GM12865 (cell line): Measurements from ENCODE around the gene DSCAM.

Experiments
- DNase-seq: peaks from one replicate; pipeline ENCODE4 v3.0.0; 2010; ENCODE audit warnings: low read depth
- H3K4me3 ChIP-seq: 2 replicates; pipeline ENCODE4 v1.5.1; 2011; ENCODE audit warnings: mild to moderate bottlenecking, low read depth, low read length, control low read depth
- CTCF ChIP-seq: IDR thresholded peaks from 2 replicates; pipeline ENCODE4 v1.5.1; 2011; ENCODE audit warnings: low read length, control low read depth, low read depth, inconsistent platforms; ENCODE audit not compliant: insufficient read depth; ENCODE audit errors: missing control alignments

Gene DSCAM

GRCh38 chr21:40839521-40839920 is 7.4 kb downstream of the DSCAM start:
- H3K4me3 ChIP-seq: no peak overlapping the region
- no peak for DNase-seq
- no peak for TF ChIP-seq CTCF

GRCh38 chr21:40837456-40837855 is 9.5 kb downstream of the DSCAM start:
- TF ChIP-seq CTCF: no peak
- no peak overlapping the region for H3K4me3 ChIP-seq
- no peak for DNase-seq

GRCh38 chr21:40835184-40835694 is 11.7 kb downstream of the DSCAM start:
- no peak for DNase-seq
- TF ChIP-seq CTCF: no peak
- H3K4me3 ChIP-seq: no peak overlapping the region

GRCh38 chr21:40833184-40833583 is 13.8 kb downstream of the DSCAM start:
- TF ChIP-seq CTCF: no peak
- no peak for DNase-seq
- no peak overlapping the region for H3K4me3 ChIP-seq

GRCh38 chr21:40832316-40832715 is 14.6 kb downstream of the DSCAM start:
- H3K4me3 ChIP-seq: no peak overlapping the region
- DNase-seq: no peak
- TF ChIP-seq CTCF: no peak

GRCh38 chr21:40830836-40831235 is 16.1 kb downstream of the DSCAM start:
- no peak for TF ChIP-seq CTCF
- no peak for DNase-seq
- H3K4me3 ChIP-seq: no peak overlapping the region

GRCh38 chr21:40829791-40830190 is 17.2 kb downstream of the DSCAM start:
- TF ChIP-seq CTCF: no peak
- no peak for DNase-seq
- no peak overlapping the region for H3K4me3 ChIP-seq
